GM23338 (cell line): Measurements from ENCODE around the gene CREB1. TPM values are rescaled to one million over a fixed set of nuclear protein-coding genes. Genes with fewer than 3 reads are reported as not detected.

Experiments used
- ATAC-seq: fragments of 200-7000 bp; cut with Tn5 transposase; 3 replicates; pipeline ENCODE4 v1.9.1; 2020
- DNase-seq: peaks from one replicate; pipeline ENCODE4 v3.0.0-alpha.2; 2015; ENCODE audit warnings: low spot score
- H2AFZ ChIP-seq: fragments of 200-600 bp; sonication (generic); 2 replicates; pipeline ENCODE4 v1.8.0; 2016; ENCODE audit warnings: antibody characterized with exemption, mild to moderate bottlenecking, moderate library complexity
- H3F3A ChIP-seq: fragments of 200-600 bp; sonication (generic); replicated peaks from 2 replicates; pipeline ENCODE4 v1.8.0; 2017; ENCODE audit warnings: antibody characterized with exemption, mixed run types, low read depth
- H3K27ac ChIP-seq: fragments of 200-600 bp; sonication (generic); 2 replicates; pipeline ENCODE4 v1.6.1; 2016; ENCODE audit warnings: low read depth
- H3K27me3 ChIP-seq: fragments of 200-600 bp; sonication (generic); 2 replicates; pipeline ENCODE4 v1.8.0; 2016; ENCODE audit warnings: mild to moderate bottlenecking, mixed run types, moderate library complexity; ENCODE audit not compliant: insufficient read depth
- H3K36me3 ChIP-seq: fragments of 200-600 bp; sonication (generic); 2 replicates; pipeline ENCODE4 v1.8.0; 2016; ENCODE audit warnings: mild to moderate bottlenecking; ENCODE audit not compliant: insufficient read depth
- H3K4me1 ChIP-seq: fragments of 200-600 bp; sonication (generic); 2 replicates; pipeline ENCODE4 v1.8.0; 2016; ENCODE audit warnings: mild to moderate bottlenecking, moderate library complexity; ENCODE audit not compliant: insufficient read depth
- H3K4me2 ChIP-seq: fragments of 200-600 bp; sonication (generic); 2 replicates; pipeline ENCODE4 v1.7.1; 2017; ENCODE audit warnings: mixed run types
- H3K4me3 ChIP-seq: fragments of 200-600 bp; sonication (generic); 2 replicates; pipeline ENCODE4 v1.6.1; 2016; ENCODE audit warnings: mixed run types
- H3K79me2 ChIP-seq: fragments of 200-600 bp; sonication (generic); replicated peaks from 2 replicates; pipeline ENCODE4 v1.8.0; 2017; ENCODE audit warnings: mild to moderate bottlenecking; ENCODE audit not compliant: insufficient read depth
- H3K9me2 ChIP-seq: fragments of 200-600 bp; sonication (generic); 2 replicates; pipeline ENCODE4 v1.8.0; 2017; ENCODE audit not compliant: insufficient read depth
- H4K20me1 ChIP-seq: fragments of 200-600 bp; sonication (generic); replicated peaks from 2 replicates; pipeline ENCODE4 v1.8.0; 2017; ENCODE audit warnings: mild to moderate bottlenecking; ENCODE audit not compliant: insufficient read depth
- H3K27ac Mint-ChIP-seq: 2 replicates; pipeline ENCODE4 v1.8.0; 2020; ENCODE audit warnings: inconsistent platforms, mild to moderate bottlenecking, moderate library complexity, mixed read lengths
- H3K27me3 Mint-ChIP-seq: 3 replicates; pipeline ENCODE4 v1.8.0; 2022; ENCODE audit warnings: low read depth, mild to moderate bottlenecking, moderate library complexity, mixed read lengths, inconsistent platforms; ENCODE audit not compliant: insufficient read depth, poor library complexity
- H3K36me3 Mint-ChIP-seq: 3 replicates; pipeline ENCODE4 v1.8.0; 2021; ENCODE audit warnings: low read depth, mild to moderate bottlenecking, inconsistent platforms, moderate library complexity, mixed read lengths
- H3K4me1 Mint-ChIP-seq: 3 replicates; pipeline ENCODE4 v1.8.0; 2020; ENCODE audit warnings: mild to moderate bottlenecking, inconsistent platforms, mixed read lengths
- H3K4me3 Mint-ChIP-seq: 3 replicates; pipeline ENCODE4 v1.8.0; 2021; ENCODE audit warnings: moderate library complexity, mild to moderate bottlenecking, inconsistent platforms, mixed read lengths
- H3K9me3 Mint-ChIP-seq: 3 replicates; pipeline ENCODE4 v1.8.0; 2020; ENCODE audit warnings: moderate library complexity, mild to moderate bottlenecking, inconsistent platforms, mixed read lengths
- CREB1 ChIP-seq: fragments of 250-450 bp; sonication (Bioruptor Pico); IDR thresholded peaks from 2 replicates; pipeline ENCODE4 v1.5.0; 2020; ENCODE audit warnings: low read depth, mild to moderate bottlenecking, moderate library complexity
- CTCF ChIP-seq, 2 experiments: fragments of 200-600 bp in 1 of 2; sonication (generic) in 1 of 2; conservative IDR thresholded peaks; 2 replicates each; pipeline versions ENCODE4 v1.5.1 to v1.6.1; 2016 to 2017; ENCODE audit warnings: antibody characterized with exemption in 2 of 2, low read depth in 2 of 2, mild to moderate bottlenecking in 2 of 2, moderate library complexity in 1 of 2
- ETS1 ChIP-seq: IDR thresholded peaks from 2 replicates; pipeline ENCODE4 v1.6.1; 2016; ENCODE audit warnings: antibody characterized with exemption
- EZH2 ChIP-seq: fragments of 200-600 bp; sonication (generic); IDR thresholded peaks from one replicate; pipeline ENCODE4 v1.8.0; 2017; ENCODE audit warnings: antibody characterized with exemption, mild to moderate bottlenecking, low read depth; ENCODE audit not compliant: unreplicated experiment
- EZH2phosphoT487 ChIP-seq: fragments of 200-600 bp; sonication (generic); IDR thresholded peaks from one replicate; pipeline ENCODE4 v1.8.1; 2018; ENCODE audit warnings: antibody characterized with exemption; ENCODE audit not compliant: unreplicated experiment
- JUNB ChIP-seq: IDR thresholded peaks from one replicate; pipeline ENCODE4 v1.6.1; 2016; ENCODE audit warnings: antibody characterized with exemption; ENCODE audit not compliant: unreplicated experiment
- NANOG ChIP-seq: IDR thresholded peaks from 2 replicates; pipeline ENCODE4 v1.6.1; 2016; ENCODE audit warnings: antibody characterized with exemption, borderline replicate concordance
- POLR2AphosphoS5 ChIP-seq: IDR thresholded peaks from 2 replicates; pipeline ENCODE4 v1.6.1; 2016; ENCODE audit warnings: antibody characterized with exemption, low read depth
- REST ChIP-seq: IDR thresholded peaks from one replicate; pipeline ENCODE4 v1.6.1; 2018; ENCODE audit warnings: antibody characterized with exemption; ENCODE audit not compliant: unreplicated experiment
- STAT1 ChIP-seq: IDR thresholded peaks from one replicate; pipeline ENCODE4 v1.6.1; 2016; ENCODE audit warnings: antibody characterized with exemption; ENCODE audit not compliant: unreplicated experiment
- ZNF114 ChIP-seq: fragments of 250-450 bp; sonication (Bioruptor Pico); IDR thresholded peaks from 2 replicates; pipeline ENCODE4 v1.5.0; 2020; ENCODE audit warnings: mild to moderate bottlenecking, moderate library complexity
- ZNF331 ChIP-seq: fragments of 250-450 bp; sonication (Bioruptor Pico); IDR thresholded peaks from 2 replicates; pipeline ENCODE4 v1.5.0; 2020; ENCODE audit warnings: low read depth, mild to moderate bottlenecking, moderate library complexity
- polyA plus RNA-seq: library from polyadenylated mRNA; unstranded; fragments of >200 nt; fragmentation: Nextera tagmentation; extraction: Ambion mirVana; gene quantifications from 2 replicates; pipeline ENCODE4 v1.2.1, GENCODE V29; 2016
- total RNA-seq: library from RNA; depleted of rRNA; stranded (reverse); fragments of >200 nt; shearing (Covaris generic); gene quantifications from 2 replicates; pipeline ENCODE4 v1.2.3, GENCODE V29; 2014
- TF ChIP-seq, protein P1 (sequence below): fragments of 250-450 bp; sonication (Bioruptor Pico); IDR thresholded peaks from 2 replicates; pipeline ENCODE4 v1.5.0; 2020; ENCODE audit warnings: mild to moderate bottlenecking, moderate library complexity

CREB1 gene
- total and polyA plus RNA-seq, 2 experiments from 2014 or later: 40.3 to 104 TPM

GRCh38 chr2:207614824-207615223 is 85.1 kb downstream of the CREB1 start:
- peaks cover 4% of the 10 kb centered on the region for H3K27me3 Mint-ChIP-seq
- Histone ChIP-seq H4K20me1 (peaks cover 17% of the 10 kb centered on the region), H3K4me3 (no peak overlapping the region), H3K4me2 (no peak overlapping the region), H3K79me2 (peaks cover 12% of the 10 kb centered on the region; the same call in 1 of the 2 replicates), H3K9me2 (no peaks in the 10 kb centered on the region), H3K27me3 (no peaks in the 10 kb centered on the region), H3K4me1 (no peaks in the 10 kb centered on the region), H3F3A (0 out of 2 replicates have a peak, but pooled peaks cover 4% of the 10 kb centered on the region), H3K27ac (no peak overlapping the region), H3K36me3 (peaks cover 41% of the 10 kb centered on the region), H2AFZ (no peak overlapping the region)
- H3K9me3 Mint-ChIP-seq: no peaks in the 10 kb centered on the region
- H3K4me1 Mint-ChIP-seq: peaks cover 4% of the 10 kb centered on the region; the same call in 2 of the 3 replicates
- no peak overlapping the region for H3K27ac Mint-ChIP-seq
- no peak overlapping the region for H3K4me3 Mint-ChIP-seq
- peaks cover 64% of the 10 kb centered on the region for H3K36me3 Mint-ChIP-seq
- DNase-seq (no peak), ATAC-seq (no peak)
- no peak for TF ChIP-seq ZNF114 (CRISPR knock-in tag)
- no peak for TF ChIP-seq NANOG
- TF ChIP-seq JUNB: no peak
- no peak for TF ChIP-seq REST
- TF ChIP-seq CTCF (conservative IDR thresholded peaks at IDR 0.05; ENCODE audit: low read depth in 2 of 2): no peak
- TF ChIP-seq STAT1: no peak
- TF ChIP-seq EZH2: no peak
- no peak for TF ChIP-seq ETS1
- TF ChIP-seq ZNF331: no peak
- TF ChIP-seq CREB1 (CRISPR knock-in tag): no peak
- no peak for TF ChIP-seq EZH2phosphoT487
- TF ChIP-seq POLR2AphosphoS5: no peak
- TF ChIP-seq, protein P1, sequence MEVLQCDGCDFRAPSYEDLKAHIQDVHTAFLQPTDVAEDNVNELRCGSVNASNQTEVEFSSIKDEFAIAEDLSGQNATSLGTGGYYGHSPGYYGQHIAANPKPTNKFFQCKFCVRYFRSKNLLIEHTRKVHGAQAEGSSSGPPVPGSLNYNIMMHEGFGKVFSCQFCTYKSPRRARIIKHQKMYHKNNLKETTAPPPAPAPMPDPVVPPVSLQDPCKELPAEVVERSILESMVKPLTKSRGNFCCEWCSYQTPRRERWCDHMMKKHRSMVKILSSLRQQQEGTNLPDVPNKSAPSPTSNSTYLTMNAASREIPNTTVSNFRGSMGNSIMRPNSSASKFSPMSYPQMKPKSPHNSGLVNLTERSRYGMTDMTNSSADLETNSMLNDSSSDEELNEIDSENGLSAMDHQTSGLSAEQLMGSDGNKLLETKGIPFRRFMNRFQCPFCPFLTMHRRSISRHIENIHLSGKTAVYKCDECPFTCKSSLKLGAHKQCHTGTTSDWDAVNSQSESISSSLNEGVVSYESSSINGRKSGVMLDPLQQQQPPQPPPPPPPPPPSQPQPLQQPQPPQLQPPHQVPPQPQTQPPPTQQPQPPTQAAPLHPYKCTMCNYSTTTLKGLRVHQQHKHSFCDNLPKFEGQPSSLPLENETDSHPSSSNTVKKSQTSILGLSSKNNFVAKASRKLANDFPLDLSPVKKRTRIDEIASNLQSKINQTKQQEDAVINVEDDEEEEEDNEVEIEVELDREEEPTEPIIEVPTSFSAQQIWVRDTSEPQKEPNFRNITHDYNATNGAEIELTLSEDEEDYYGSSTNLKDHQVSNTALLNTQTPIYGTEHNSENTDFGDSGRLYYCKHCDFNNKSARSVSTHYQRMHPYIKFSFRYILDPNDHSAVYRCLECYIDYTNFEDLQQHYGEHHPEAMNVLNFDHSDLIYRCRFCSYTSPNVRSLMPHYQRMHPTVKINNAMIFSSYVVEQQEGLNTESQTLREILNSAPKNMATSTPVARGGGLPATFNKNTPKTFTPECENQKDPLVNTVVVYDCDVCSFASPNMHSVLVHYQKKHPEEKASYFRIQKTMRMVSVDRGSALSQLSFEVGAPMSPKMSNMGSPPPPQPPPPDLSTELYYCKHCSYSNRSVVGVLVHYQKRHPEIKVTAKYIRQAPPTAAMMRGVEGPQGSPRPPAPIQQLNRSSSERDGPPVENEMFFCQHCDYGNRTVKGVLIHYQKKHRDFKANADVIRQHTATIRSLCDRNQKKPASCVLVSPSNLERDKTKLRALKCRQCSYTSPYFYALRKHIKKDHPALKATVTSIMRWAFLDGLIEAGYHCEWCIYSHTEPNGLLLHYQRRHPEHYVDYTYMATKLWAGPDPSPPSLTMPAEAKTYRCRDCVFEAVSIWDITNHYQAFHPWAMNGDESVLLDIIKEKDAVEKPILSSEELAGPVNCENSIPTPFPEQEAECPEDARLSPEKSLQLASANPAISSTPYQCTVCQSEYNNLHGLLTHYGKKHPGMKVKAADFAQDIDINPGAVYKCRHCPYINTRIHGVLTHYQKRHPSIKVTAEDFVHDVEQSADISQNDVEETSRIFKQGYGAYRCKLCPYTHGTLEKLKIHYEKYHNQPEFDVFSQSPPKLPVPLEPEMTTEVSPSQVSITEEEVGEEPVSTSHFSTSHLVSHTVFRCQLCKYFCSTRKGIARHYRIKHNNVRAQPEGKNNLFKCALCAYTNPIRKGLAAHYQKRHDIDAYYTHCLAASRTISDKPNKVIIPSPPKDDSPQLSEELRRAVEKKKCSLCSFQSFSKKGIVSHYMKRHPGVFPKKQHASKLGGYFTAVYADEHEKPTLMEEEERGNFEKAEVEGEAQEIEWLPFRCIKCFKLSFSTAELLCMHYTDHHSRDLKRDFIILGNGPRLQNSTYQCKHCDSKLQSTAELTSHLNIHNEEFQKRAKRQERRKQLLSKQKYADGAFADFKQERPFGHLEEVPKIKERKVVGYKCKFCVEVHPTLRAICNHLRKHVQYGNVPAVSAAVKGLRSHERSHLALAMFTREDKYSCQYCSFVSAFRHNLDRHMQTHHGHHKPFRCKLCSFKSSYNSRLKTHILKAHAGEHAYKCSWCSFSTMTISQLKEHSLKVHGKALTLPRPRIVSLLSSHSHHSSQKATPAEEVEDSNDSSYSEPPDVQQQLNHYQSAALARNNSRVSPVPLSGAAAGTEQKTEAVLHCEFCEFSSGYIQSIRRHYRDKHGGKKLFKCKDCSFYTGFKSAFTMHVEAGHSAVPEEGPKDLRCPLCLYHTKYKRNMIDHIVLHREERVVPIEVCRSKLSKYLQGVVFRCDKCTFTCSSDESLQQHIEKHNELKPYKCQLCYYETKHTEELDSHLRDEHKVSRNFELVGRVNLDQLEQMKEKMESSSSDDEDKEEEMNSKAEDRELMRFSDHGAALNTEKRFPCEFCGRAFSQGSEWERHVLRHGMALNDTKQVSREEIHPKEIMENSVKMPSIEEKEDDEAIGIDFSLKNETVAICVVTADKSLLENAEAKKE (CRISPR knock-in tag): no peak
